ENCODE data around the gene LRAT.

The LRAT gene

GRCh38 chr4:154757713-154758112, 13.9 kb downstream of the LRAT start:
- H3K4me3 ChIP-seq (ENCODE audit: low read depth, low read length, poor library complexity, severe bottlenecking), result no peak overlapping the region
- H3K4me1 ChIP-seq (ENCODE audit: insufficient read depth, low read length, severe bottlenecking), result no peaks in the 10 kb centered on the region
- no peak overlapping the region for H3K9ac ChIP-seq (ENCODE audit: low read length)

GRCh38 chr4:154760895-154761294, 17.1 kb downstream of the LRAT start:
- TF ChIP-seq EZH2 (IDR thresholded peaks at IDR 0.05; ENCODE audit: borderline replicate concordance, low read length) (no peak), CTCF (IDR thresholded peaks at IDR 0.05; ENCODE audit: low read length) (no peak)

More at GRCh38 chr4:154757713-154758112, 13.9 kb downstream of the LRAT start:
- Histone ChIP-seq H3K4me2 (ENCODE audit: low read length) (no peak overlapping the region), H2AFZ (ENCODE audit: low read length) (no peak overlapping the region), H3K9me2 (ENCODE audit: low read depth, low read length) (no peaks in the 10 kb centered on the region), H3K27ac (ENCODE audit: low read depth, low read length, poor library complexity, severe bottlenecking) (no peak overlapping the region), H3K27me3 (ENCODE audit: insufficient read depth, low read length) (no peaks in the 10 kb centered on the region), H4K20me1 (ENCODE audit: insufficient read depth, low read length) (no peaks in the 10 kb centered on the region), H3K9me3 (ENCODE audit: low read length) (no peaks in the 10 kb centered on the region), H3F3A (ENCODE audit: insufficient read depth, low read length) (no peaks in the 10 kb centered on the region), H3K79me2 (ENCODE audit: insufficient read depth, low read length) (no peaks in the 10 kb centered on the region), H3K36me3 (ENCODE audit: insufficient read depth, low read length) (no peaks in the 10 kb centered on the region)
- no peak for TF ChIP-seq EZH2 (IDR thresholded peaks at IDR 0.05; ENCODE audit: borderline replicate concordance, low read length)
- no peak for TF ChIP-seq CTCF (IDR thresholded peaks at IDR 0.05; ENCODE audit: low read length)

GRCh38 chr4:154778264-154778663, 34.5 kb downstream of the LRAT start:
- TF ChIP-seq CTCF (IDR thresholded peaks at IDR 0.05; ENCODE audit: low read length), result no peak
- no peak for TF ChIP-seq EZH2 (IDR thresholded peaks at IDR 0.05; ENCODE audit: borderline replicate concordance, low read length)

More at GRCh38 chr4:154760895-154761294, 17.1 kb downstream of the LRAT start:
- no peaks in the 10 kb centered on the region for H3F3A ChIP-seq (ENCODE audit: insufficient read depth, low read length)
- no peak overlapping the region for H3K4me2 ChIP-seq (ENCODE audit: low read length)
- H3K79me2 ChIP-seq (ENCODE audit: insufficient read depth, low read length), result no peaks in the 10 kb centered on the region
- H3K27me3 ChIP-seq (ENCODE audit: insufficient read depth, low read length), result no peaks in the 10 kb centered on the region
- H4K20me1 ChIP-seq (ENCODE audit: insufficient read depth, low read length), result no peaks in the 10 kb centered on the region
- no peaks in the 10 kb centered on the region for H3K9me3 ChIP-seq (ENCODE audit: low read length)
- no peak overlapping the region for H3K4me3 ChIP-seq (ENCODE audit: low read depth, low read length, poor library complexity, severe bottlenecking)
- no peak overlapping the region for H3K27ac ChIP-seq (ENCODE audit: low read depth, low read length, poor library complexity, severe bottlenecking)
- no peak overlapping the region for H3K9ac ChIP-seq (ENCODE audit: low read length)
- no peak overlapping the region for H2AFZ ChIP-seq (ENCODE audit: low read length)
- no peaks in the 10 kb centered on the region for H3K4me1 ChIP-seq (ENCODE audit: insufficient read depth, low read length, severe bottlenecking)
- H3K9me2 ChIP-seq (ENCODE audit: low read depth, low read length), result no peaks in the 10 kb centered on the region
- H3K36me3 ChIP-seq (ENCODE audit: insufficient read depth, low read length), result no peaks in the 10 kb centered on the region

More at GRCh38 chr4:154778264-154778663, 34.5 kb downstream of the LRAT start:
- no peaks in the 10 kb centered on the region for H3K79me2 ChIP-seq (ENCODE audit: insufficient read depth, low read length)
- no peaks in the 10 kb centered on the region for H3F3A ChIP-seq (ENCODE audit: insufficient read depth, low read length)
- no peaks in the 10 kb centered on the region for H3K9me3 ChIP-seq (ENCODE audit: low read length)
- no peaks in the 10 kb centered on the region for H3K36me3 ChIP-seq (ENCODE audit: insufficient read depth, low read length)
- H3K4me2 ChIP-seq (ENCODE audit: low read length), result no peak overlapping the region
- H2AFZ ChIP-seq (ENCODE audit: low read length), result no peak overlapping the region
- H3K27me3 ChIP-seq (ENCODE audit: insufficient read depth, low read length), result no peaks in the 10 kb centered on the region
- no peaks in the 10 kb centered on the region for H3K9me2 ChIP-seq (ENCODE audit: low read depth, low read length)
- H3K4me1 ChIP-seq (ENCODE audit: insufficient read depth, low read length, severe bottlenecking), result no peaks in the 10 kb centered on the region
- no peak overlapping the region for H3K4me3 ChIP-seq (ENCODE audit: low read depth, low read length, poor library complexity, severe bottlenecking)
- no peak overlapping the region for H3K9ac ChIP-seq (ENCODE audit: low read length)
- H4K20me1 ChIP-seq (ENCODE audit: insufficient read depth, low read length), result no peaks in the 10 kb centered on the region
- H3K27ac ChIP-seq (ENCODE audit: low read depth, low read length, poor library complexity, severe bottlenecking), result no peak overlapping the region

All from OCI-LY1 (cell line).